HG02852 (cell line): Measurements from ENCODE around the gene COX7A2.

Source experiments
- ATAC-seq: cut with Tn5 transposase; IDR thresholded peaks from one replicate; pipeline ENCODE4 v1.9.1; 2021; ENCODE audit warnings: mild to moderate bottlenecking, moderate library complexity; ENCODE audit not compliant: unreplicated experiment

Gene COX7A2

DNA sequence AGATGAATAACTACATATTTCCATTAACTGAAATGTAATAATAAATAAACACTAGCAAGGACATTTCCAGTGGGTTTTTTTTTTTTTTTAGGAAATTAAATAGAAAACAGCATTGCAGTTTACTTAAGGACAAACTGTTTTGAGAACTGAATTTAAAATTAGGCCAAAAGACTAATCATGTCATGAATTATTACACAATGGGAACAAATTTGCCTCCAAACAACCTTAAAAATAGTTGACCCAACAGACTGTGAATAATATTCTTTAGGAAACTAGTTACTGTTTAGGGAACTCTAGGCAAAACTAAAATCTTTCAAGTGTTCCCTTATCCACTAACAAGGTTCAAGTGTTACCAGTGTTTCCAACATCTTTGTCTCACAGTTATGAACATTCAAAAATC lies 21.3 kb downstream of the COX7A2 start:
- no peak for ATAC-seq

DNA sequence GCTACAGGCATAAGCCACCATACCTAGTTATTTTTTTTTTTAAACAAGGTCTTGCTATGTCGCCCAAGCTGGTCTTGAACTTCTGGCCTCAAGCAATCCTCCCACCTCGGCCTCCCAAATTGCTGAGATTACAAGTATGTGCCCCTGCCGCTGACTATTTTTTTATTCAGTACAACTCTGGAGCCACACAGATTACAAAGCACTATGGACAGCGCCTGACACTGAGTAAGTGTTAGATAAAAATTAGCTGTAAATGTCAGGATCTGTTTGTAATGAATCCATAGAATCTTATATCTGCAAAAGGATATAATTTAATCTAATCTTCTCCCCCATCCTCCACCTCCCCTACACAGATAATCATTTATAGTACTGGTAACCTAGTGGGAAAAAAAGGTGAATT lies 22.5 kb downstream of the COX7A2 start:
- no peak for ATAC-seq

DNA sequence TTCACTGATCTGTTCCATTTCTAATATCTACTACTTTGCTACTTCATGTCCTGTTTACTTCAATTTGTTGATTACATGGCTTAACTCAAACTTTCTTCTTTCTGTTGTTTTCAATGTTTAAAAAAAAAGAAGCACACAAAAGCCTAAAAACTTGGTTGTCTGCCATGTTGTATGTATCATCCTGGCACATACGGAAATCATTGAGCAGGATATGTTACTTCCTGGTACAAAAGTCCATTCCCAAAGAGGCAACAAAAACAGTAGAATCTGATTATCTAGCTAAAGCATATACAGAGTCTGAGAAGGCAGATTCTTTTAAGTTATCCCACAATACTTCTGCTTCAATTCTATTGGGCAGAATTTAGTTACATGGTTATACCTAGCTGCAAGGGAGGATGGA lies 23.2 kb downstream of the COX7A2 start:
- ATAC-seq = no peak

DNA sequence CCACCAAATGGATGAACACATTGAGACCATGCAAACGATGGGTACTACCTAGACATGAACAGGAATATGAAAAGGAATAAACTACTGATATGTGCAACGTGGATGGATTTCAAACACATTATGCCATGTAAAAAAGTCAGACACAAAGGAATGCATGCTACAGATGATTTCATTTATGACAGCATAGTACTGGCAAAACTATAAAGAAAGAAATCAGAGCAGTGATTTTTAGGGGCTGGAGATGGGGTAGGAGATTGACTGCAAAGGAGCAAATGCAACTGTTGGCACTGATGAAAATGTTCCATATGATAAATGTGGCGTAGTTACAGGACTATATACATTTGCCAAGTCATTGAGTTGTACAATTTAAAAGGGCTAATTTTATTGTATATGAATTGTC lies 24.3 kb downstream of the COX7A2 start:
- no peak for ATAC-seq

DNA sequence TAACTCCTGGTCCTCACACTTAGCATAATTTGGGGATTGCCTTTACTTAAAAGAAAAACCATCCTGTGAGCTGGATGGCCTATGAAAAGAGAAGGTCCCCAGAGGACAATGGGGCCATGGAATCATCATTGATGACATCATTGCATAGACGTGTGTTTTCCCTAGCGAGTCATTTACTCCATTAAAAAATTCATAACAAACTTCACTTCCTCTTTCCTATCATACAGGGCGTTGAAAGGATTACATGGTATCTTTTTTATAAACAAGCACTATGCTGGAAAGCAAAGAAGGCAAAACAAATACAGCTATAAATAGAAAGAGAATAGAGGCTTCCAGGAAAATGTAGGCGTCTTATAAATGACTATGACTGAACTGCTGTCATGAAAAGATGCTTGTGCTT lies 26.4 kb downstream of the COX7A2 start:
- ATAC-seq = no peak

DNA sequence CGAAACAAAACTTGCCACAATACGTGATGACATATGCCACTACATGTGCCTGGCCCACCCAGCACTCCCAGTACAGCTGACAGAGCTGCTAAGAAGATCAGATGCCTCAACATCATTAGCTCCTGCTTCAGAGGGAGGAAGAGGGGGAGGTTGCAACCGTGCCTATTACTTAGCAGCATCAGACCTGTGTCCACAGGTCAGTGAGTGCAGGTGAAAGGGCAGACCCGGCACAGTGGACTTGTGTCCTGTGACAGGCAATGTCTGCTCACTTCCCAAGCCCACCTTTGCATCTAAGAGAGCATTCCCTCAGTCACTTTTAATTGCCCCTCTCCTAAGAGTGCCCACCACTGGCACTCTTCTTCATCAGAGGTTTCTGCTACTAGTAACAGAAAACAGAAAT lies 28.3 kb downstream of the COX7A2 start:
- ATAC-seq = no peak

DNA sequence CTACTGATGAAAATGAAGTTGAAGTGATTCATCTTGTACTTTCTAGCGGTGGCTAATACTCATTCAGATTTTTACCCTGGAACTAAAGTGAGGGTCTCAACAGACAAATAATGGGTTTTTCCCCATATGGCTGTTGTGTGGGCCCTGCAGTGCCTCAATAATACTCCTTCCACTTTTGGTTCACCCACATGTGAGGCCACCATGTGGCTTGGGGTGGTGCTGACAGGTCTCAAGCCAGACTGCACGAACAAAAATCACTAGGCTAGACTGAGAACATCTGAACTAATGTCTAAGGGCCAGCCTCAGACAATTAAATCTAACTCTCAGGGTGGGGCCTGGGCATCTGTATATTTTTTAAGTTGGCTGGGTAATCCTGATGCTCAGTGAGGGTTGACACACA lies 29.9 kb downstream of the COX7A2 start:
- peak; percentile 47 for ATAC-seq

DNA sequence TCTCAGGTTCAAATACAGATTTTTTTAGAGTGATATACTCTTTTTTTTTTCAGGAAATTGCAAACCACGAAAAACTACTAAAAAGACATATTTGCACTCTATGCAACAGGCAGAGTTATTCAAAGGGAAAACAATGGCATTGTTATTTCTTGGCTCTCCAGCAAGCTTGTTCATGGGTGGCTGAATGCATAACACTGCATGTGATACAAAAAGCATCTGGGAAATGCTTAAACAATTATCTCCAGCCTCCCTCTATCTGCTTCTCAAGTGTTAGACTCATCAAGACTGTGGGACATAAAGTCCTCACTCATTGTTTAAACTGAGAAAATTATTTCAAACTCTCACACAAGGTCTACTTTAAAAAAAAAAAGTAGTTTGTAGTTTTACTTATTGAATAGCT lies 30.5 kb downstream of the COX7A2 start:
- no peak for ATAC-seq

DNA sequence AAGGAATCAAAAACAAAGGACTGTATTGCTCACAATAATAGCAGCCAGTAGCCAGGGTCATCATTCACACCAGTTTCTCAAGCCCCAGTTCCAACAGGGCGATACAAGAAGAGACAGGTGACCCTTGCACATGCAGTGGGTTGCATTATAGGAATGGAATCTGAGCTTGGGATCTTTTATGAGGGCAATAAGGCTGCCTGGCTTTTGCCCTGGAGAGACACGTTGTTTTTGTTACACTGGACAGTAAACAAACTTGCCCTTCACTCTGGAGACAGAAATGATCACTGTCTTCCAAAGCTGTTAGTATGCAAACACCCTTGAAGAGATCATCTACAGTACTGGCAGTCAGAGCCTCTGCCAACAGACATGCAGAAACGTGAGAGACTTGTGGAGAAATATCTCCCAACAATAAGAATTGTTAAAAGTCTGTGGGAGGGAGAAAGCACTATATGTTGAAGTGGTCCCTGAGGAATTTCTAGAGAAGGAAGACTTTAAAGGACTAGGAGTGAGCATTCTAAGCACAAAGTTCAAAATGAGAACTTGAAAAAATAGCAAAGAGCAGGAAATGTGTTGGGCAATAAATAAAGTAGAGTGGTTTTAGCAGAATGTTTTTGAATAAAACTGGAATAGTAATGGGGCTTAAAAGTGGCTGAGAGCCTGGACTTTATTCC lies 31.5 kb downstream of the COX7A2 start:
- no peak for ATAC-seq

DNA sequence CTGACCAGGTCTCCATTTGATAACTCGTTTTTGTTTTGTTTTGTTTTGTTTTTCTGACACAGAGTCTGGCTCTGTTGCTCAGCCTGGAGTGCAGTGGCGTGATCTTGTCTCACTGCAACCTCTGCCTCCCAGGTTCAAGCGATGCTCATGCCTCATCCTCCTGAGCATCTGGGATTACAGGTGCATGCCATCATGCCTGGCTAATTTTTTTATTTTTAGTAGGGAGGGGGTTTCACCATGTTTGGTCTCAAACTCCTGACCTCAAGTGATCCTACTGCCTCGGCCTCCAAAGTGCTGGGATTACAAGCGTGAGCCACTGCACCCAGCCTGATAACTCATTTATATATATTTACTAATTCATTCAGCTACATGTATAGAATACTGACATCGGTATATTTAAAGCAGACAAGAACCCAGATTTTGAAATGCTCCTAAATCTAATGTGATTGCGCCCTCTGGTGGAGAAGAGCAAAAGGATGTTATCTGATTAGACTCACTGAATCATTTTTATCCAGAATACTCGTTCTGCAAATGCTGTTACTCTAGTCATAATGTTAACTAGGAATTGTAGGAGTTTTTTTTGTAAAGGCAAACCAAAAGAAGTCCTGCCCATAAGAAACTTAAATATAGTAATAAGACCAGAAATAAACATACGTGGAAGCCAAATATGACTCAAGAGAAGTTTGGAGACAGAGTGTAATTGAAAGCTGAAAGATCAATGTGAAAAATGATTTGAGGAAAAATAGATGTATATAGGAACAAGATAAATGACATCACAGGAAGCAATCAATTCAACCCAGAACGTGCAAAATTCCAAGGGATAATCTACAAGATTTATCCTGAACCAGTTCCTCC lies 32.5 kb downstream of the COX7A2 start:
- no peak for ATAC-seq

DNA sequence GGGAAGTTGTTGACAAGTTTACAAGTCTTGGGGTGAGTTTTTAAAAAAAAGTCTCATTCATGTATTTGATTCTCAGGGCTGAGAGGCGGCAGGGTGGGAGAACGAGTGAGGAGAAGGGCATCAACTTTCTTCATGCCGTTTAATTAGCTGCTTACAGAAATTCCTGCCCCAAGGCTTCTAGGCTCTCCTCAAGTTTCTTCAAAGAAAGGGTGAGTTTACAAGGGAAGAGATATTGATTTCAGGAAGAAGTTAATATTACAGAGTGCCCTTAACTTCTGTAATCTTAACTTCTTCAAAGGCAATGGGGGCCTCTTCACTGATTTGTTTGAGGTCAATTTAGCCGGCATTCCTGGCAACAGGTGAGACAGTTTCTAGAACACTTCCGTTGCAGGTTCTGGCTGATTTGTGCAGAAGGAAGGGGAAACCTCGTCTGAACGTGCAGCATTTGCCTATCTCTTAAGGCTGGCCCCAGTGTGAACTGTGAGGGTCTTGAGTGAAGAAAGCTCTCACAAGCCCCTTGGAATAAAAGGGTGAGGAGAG lies 34.3 kb downstream of the COX7A2 start:
- no peak for ATAC-seq

DNA sequence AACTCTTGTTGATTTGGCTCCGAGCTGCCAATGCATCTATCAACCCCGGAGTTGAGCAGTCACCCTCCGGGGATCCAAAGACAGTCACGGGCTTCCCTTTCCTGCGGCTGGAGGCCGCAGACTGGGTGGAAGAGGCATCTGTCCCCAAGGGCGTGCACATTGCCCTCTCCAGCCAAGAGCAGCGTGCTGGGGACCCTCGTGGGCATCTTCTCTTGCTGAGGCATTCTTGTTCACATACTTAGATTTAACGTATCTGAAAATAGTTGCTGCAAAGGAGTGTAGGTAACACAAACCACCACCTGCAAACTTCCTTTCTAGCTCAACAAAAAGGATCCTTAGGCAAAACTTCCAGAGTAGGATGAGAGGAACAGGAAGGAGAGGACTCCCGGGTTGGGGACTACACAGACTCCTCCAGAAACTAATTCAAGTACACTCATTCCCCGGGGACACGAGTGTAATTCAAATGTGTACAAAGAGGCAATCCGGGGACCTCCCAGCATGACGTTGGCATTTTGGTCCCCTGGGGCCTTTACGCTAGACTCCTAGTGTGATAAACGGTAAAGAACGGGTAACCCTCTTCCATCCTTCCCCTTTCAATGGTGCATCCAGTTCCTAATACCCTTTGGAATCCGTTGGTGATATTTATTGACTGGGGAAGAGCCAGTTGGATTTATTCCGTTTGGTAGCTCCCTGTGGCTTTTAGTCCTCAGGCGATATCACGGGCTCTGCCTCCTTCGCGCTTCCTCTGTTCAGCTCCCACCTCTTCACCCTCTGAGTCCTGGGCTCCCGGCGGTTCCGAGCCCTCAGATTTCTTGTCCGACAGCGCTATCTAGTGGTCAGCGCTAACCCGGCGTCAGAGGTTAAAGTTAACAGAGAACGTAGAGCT lies 35.1 kb downstream of the COX7A2 start:
- ATAC-seq = peak; percentile 69

DNA sequence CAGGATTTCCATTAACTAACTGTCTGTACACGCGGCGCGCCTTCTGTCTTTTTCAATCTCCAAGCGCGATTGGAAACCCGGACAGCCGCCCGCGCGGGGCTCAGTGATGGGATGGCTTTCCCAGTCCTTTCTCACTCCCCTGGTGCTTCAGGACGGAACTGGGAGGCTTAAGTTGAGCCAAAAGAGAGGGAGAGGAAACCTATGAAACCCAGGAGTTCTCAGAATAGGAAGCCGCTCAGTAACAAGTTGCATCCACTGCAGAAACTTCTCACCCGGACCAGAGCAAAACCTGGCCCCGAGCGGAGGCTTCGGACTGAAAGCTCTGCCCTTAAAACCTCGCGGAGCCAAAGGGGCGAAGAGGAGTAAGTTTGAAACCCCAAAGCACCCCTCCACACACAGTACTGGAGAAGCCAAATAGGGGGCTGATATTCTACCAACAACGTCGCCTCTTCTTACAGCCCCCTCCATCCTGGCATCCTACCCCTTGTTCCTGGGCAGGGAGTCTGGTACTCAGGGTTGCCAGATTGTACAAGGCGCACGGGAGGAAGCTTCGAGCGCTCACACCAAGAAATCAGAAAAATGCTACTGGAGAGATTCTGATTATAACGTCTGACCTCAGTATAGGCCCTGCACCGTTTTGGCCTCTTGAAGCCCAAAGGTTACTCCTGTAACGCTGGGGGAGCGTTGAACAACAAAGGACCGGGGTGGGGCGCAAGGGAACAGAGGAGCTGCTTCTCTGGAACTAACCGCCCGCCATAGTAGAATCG lies 36.8 kb downstream of the COX7A2 start:
- ATAC-seq = no peak

DNA sequence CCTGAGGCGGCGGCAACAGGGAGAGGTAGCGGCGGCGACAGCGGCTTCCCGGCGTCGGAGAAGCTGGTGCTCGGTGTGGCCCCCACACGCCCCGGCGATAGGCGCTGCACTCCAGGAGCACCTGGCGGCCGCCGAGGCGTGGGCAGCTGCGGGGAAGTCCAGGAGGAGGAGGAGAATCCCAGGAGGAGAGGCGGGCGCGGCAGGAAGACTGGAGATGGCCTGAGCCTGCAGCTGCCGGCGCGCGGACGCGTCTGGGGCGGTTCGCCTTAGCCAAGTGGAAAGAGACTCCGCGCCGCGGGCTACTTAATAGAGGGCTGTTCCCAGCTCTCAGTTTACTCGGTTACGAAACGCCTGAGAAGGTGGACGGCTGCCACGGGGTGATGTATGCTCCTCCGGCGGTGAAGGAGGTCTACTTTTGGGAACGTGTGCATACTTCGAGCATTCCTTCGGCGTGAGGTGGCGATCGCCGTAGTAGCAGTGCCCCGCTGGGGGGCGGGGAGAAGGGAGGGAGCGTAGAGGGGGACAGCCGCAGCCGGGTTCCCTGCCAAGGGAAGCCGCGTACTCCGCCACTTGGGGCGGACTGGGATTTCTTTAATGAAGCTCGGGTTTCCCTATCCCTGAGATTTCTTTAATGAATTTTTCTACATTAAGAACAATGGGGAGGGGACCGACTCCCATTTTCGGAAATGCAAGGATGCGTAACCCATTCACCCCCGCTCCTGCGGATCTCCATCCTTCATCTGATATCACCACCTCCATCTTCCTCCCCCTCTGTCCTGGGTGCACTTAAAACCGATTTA lies 37.6 kb downstream of the COX7A2 start, which contains the start of gene COL12A1:
Gene COL12A1, minus strand, starts transcription at position 278 of the 800 bp plus-strand sequence. CDS start 3,261 bp downstream, outside the sequence.
- no peak for ATAC-seq

DNA sequence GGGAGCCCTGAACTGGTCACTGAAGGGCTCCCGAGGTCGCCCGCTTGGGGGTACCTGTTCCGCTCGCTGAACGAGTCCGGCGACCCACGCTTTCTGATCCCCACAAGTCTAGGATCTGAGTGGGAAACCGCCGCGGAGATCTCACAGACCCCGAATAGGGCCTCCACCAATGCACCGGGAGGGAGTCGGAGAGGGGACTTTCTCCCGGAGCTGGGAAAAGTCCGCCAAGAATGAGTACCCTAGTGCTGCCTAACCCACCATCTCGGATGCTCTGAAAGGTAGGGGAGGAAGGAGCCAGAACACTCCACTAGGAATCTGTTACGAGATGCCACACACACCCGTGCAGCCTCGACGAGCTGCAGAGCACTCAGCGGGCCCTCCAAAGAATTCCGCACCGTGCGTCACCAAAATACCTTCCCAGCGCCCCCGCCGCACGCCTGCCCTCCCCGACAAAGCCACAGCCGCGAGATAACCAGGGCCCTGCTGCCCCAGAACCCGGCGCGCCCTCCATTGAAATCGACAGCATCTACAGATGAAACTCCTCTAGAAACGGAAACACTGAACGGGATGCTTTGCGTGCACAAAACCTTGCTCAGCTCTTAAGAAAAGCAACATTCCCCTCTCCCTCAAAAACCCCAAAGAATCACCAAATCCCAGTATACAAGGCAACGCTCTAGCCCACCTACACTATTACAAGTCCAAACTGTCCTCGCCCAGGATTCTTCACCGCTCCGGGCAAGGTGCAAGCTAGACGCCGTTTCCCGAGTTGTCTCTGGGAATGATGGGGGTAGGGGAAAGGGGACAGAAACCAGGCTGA lies 38.4 kb downstream of the COX7A2 start:
- ATAC-seq = no peak

DNA sequence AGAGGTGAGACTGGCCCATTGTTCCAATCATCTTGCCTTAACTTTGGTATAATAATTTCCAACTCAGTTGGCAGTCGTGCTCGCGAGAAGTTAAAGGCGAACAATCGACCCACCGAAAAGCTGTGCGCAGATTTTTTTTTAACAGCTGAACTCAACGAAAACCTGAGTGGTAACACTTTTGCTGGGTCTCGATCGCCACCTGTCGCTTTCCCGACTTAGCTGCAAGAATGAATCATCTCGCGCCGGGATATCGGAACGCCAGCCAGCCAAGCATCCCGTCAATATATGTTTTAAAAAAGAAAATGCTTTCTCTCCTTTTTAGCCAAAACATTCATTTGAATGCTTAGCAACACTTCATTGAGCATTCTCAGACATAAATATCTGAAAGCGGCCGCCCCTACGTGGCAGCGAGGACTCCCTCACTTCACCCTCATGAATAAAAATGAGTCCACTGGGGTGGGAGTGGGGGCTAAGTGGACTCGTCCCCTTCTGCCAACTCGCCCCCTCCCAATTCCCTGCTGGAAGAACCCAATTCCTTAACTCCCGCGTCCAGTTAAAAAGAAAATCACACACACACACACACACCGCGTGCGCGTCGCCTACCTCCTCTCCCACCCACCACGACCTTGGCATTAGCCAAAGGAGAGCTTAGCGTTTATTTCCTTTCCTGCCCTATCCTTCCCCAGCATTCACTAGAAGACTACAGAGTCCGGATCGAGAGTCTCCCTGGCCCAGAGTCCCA lies 39.2 kb downstream of the COX7A2 start:
- ATAC-seq = no peak

DNA sequence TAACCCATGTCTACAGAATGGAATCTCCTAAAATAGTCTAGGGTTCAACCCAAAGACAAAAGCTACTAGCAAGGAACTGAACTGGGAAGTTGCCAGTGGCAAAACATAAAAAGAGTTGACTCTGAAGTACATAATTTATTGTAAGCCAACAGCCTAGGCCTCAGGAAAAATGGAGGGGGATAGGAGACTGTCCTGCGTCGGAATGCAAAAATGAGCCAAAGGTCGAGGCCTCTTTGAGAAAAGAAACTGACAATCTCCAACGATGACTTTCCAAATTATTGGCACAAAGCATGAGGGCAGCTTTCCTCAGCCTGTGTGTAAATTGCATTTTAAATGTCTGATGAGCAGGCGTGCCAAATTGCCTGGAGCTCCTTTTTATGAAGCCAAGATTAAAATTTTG lies 39.9 kb downstream of the COX7A2 start:
- no peak for ATAC-seq

DNA sequence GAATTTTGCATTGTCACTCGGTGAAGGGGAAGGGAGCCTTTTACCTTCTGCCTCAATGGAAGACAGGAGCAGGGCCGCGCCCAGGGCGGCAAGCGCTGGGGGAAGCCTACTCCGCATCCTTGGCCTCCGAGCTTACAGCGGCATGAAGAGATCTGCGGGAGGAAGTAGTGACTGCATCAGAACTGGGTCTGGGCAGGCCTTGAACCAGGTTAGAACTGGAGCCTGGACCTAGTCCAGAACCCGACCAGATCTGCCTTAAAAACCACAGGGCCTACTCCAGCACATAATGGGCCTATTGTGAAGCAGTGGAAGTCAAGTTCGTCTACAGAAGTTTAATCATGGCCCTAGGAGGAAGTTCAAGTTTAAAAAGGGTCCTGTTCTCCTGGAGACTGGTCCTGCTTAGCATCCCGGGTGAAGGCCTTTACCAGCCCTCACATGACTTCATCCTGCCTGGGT lies 40.9 kb downstream of the COX7A2 start:
- no peak for ATAC-seq
